AG04449 (cell line): ENCODE measurements around the gene NEK9.

Source experiments
- CTCF ChIA-PET: fragments of 350-600 bp; formaldehyde crosslinking; extraction: SDS; loops from one replicate; lab custom pipeline; 2021; ENCODE audit warnings: antibody characterized with exemption; lab: Yijun Ruan, JAX
- POLR2A ChIA-PET: fragments of 400-600, 350-600 bp; formaldehyde crosslinking; extraction: SDS; loops from one replicate; lab custom pipeline; 2020; ENCODE audit warnings: antibody characterized with exemption, inconsistent platforms; lab: Yijun Ruan, JAX
- DNase-seq: peaks from one replicate; pipeline ENCODE4 v3.0.0-alpha.2; 2010; ENCODE audit warnings: low read depth, low spot score
- H3K4me3 ChIP-seq: 2 replicates; pipeline ENCODE4 v1.5.1; 2011; ENCODE audit warnings: low read depth, mild to moderate bottlenecking, control low read depth, low read length
- TF ChIP-seq, protein P1 (sequence below): IDR thresholded peaks from one replicate; pipeline ENCODE4 v1.5.1; 2011; ENCODE audit warnings: mild to moderate bottlenecking, moderate library complexity, low read length, control low read depth, inconsistent platforms; ENCODE audit not compliant: insufficient read depth; ENCODE audit errors: missing control alignments

The NEK9 gene

GRCh38 chr14:75141062-75141461, 14.2 kb upstream of the NEK9 start:
- no peak for DNase-seq
- TF ChIP-seq, protein P1, sequence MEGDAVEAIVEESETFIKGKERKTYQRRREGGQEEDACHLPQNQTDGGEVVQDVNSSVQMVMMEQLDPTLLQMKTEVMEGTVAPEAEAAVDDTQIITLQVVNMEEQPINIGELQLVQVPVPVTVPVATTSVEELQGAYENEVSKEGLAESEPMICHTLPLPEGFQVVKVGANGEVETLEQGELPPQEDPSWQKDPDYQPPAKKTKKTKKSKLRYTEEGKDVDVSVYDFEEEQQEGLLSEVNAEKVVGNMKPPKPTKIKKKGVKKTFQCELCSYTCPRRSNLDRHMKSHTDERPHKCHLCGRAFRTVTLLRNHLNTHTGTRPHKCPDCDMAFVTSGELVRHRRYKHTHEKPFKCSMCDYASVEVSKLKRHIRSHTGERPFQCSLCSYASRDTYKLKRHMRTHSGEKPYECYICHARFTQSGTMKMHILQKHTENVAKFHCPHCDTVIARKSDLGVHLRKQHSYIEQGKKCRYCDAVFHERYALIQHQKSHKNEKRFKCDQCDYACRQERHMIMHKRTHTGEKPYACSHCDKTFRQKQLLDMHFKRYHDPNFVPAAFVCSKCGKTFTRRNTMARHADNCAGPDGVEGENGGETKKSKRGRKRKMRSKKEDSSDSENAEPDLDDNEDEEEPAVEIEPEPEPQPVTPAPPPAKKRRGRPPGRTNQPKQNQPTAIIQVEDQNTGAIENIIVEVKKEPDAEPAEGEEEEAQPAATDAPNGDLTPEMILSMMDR: no peak
- POLR2A ChIA-PET: no interaction called here
- H3K4me3 ChIP-seq: no peak overlapping the region
- CTCF ChIA-PET: interaction anchor here (1.0 to 12.9 kb wide), 4 partner anchors 11 to 162 kb away, joined by 3 to 383 read pairs (median 26); no protein-coding TSS in a partner anchor

- TF ChIP-seq, protein P1: no peak
- no peak overlapping the region for H3K4me3 ChIP-seq
- DNase-seq: no peak
- ChIA-PET POLR2A (no interaction called here), CTCF (interaction anchor here (7.6 to 12.9 kb wide), 2 partner anchors 11 to 162 kb away, joined by 48 to 383 read pairs; no protein-coding TSS in a partner anchor)
Observed at GRCh38 chr14:75140620-75141019, 13.8 kb upstream of the NEK9 start.

GRCh38 chr14:75139185-75139584, 12.3 kb upstream of the NEK9 start:
- CTCF ChIA-PET: interaction anchor here (7.6 to 12.9 kb wide), 2 partner anchors 10 to 163 kb away, joined by 48 to 383 read pairs; no protein-coding TSS in a partner anchor
- DNase-seq: no peak
- no peak overlapping the region for H3K4me3 ChIP-seq
- POLR2A ChIA-PET: no interaction called here
- TF ChIP-seq, protein P1: no peak

DNA sequence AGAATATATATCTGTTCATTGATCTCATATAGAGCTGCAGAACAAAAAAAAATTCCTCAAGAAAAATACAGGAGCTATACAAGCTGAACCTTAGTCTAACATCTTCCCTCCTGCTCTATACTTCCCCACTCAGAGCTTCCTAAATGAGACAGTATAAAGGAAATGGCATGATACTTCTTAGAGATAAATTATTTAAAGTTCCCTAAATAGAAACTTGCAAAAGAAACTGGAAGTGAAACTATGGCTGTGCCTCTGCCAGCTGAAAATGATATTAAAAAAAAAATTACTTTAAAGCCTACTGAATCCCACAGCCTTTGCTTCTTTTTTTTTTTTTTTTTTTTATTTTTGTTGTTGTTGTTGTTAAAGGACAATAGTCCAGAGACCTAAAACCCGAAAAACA, 11.6 kb upstream of the NEK9 start:
- no peak for DNase-seq
- ChIA-PET CTCF (interaction anchor here (1.1 to 12.9 kb wide), 5 partner anchors 9 to 350 kb away, joined by 3 to 383 read pairs (median 4); no protein-coding TSS in a partner anchor), POLR2A (no interaction called here)
- no peak overlapping the region for H3K4me3 ChIP-seq
- TF ChIP-seq, protein P1: no peak

- DNase-seq: no peak
- CTCF ChIA-PET: interaction anchor here (1.0 to 12.9 kb wide), 4 partner anchors 9 to 168 kb away, joined by 3 to 383 read pairs (median 4); no protein-coding TSS in a partner anchor
- POLR2A ChIA-PET: no interaction called here
- no peak overlapping the region for H3K4me3 ChIP-seq
- TF ChIP-seq, protein P1: no peak
Observed at GRCh38 chr14:75134644-75135043, 7.8 kb upstream of the NEK9 start.

DNA sequence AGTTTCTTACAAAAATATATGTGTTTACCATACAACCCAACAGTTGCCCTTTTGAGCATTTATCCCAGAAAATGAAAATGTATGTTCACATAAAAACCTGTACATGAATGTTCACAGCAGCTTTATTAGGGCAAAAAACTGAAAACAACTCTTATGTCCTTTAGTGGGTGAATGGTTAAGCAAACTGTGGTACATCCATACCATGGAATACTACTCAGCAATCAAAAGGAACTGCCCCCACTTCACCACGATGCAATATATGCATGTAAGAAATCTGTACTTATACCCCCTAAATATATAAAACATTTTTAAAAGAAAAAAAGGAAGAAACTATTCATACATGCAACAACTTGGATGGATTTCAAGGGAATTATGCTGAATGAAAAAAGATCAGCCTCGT, 6.7 kb upstream of the NEK9 start:
- TF ChIP-seq, protein P1: no peak
- CTCF ChIA-PET: interaction anchor here (0.6 to 12.9 kb wide), 2 partner anchors 10 to 169 kb away, joined by 3 to 383 read pairs; no protein-coding TSS in a partner anchor
- POLR2A ChIA-PET: no interaction called here
- DNase-seq: no peak
- no peak overlapping the region for H3K4me3 ChIP-seq
